Measurements from ENCODE around the gene COA6.

DNA sequence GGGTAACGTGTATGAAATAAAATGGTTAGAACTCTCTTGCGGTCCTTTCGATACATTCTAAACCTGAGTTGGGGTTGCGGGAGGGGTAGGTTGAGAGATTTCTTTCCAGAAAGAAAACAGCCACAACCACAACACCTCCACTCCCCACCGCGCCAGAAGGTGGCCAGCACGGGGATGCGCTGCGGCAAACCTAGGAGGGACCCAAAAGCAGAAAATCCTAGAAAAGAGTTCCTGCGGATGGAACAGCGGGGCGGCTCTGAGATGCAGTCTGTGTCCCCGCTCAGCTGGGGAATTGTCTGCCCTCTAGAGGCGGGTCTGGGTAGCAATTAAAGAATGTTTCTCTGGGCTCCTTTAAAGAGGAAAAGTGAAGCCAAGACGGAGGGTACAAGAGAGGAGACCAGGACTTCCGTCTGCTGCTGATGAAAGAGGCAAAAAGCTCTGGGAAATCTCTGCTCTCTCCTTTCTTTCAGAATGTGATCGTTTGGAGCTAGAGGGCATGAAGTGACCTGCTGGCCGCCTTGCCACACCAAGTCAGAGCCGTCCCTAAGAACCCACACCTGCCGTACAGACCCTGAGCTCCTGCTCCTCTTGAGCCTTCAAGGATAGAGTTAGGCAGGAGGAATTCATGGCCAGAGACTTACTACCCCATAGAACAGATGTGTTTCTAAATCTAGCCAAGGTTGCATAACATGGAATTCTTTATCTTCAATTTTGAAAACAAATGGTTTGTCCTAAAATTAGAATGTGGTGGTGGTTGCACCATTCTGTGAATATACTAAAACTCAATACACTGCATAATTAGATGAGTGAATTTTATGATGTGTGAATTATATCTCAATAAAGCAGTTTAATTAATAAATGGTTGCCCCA, 46.5 kb upstream of the COA6 start:
- TF ChIP-seq, protein P1, sequence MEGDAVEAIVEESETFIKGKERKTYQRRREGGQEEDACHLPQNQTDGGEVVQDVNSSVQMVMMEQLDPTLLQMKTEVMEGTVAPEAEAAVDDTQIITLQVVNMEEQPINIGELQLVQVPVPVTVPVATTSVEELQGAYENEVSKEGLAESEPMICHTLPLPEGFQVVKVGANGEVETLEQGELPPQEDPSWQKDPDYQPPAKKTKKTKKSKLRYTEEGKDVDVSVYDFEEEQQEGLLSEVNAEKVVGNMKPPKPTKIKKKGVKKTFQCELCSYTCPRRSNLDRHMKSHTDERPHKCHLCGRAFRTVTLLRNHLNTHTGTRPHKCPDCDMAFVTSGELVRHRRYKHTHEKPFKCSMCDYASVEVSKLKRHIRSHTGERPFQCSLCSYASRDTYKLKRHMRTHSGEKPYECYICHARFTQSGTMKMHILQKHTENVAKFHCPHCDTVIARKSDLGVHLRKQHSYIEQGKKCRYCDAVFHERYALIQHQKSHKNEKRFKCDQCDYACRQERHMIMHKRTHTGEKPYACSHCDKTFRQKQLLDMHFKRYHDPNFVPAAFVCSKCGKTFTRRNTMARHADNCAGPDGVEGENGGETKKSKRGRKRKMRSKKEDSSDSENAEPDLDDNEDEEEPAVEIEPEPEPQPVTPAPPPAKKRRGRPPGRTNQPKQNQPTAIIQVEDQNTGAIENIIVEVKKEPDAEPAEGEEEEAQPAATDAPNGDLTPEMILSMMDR (IDR thresholded peaks at IDR 0.05), result peak; percentile 99
- TF ChIP-seq ZFX (IDR thresholded peaks at IDR 0.05; ENCODE audit: borderline replicate concordance), result no peak
